Mucosa of descending colon (tissue), 3 donors: Measurements from ENCODE around the gene OLFML2A. TPM values are rescaled to one million over a fixed set of nuclear protein-coding genes. Genes with fewer than 3 reads are reported as not detected.

ENCODE experiments used
- ATAC-seq: fragments of 200-7000 bp; cut with Tn5 transposase; one replicate; pipeline ENCODE4 v1.9.1; 2020; ENCODE audit warnings: mild to moderate bottlenecking, moderate library complexity
- DNase-seq, 3 donors: peaks; one replicate each; pipeline ENCODE4 v3.0.0-alpha.2; 2020
- H3K36me3 ChIP-seq: fragments of 200-600 bp; one replicate; pipeline ENCODE4 v1.8.0; 2021; ENCODE audit warnings: low read depth, mild to moderate bottlenecking
- H3K4me1 ChIP-seq: fragments of 200-600 bp; one replicate; pipeline ENCODE4 v1.8.0; 2021; ENCODE audit warnings: low read depth, mild to moderate bottlenecking
- H3K4me3 ChIP-seq: fragments of 200-600 bp; one replicate; pipeline ENCODE4 v1.8.0; 2021; ENCODE audit warnings: mild to moderate bottlenecking
- H3K9me3 ChIP-seq: fragments of 200-600 bp; one replicate; pipeline ENCODE4 v1.8.0; 2021; ENCODE audit warnings: mild to moderate bottlenecking
- intact Hi-C, 2 donors: fragments of 100-400 bp; cut with DNase I in 1 of 2; cut with micrococcal nuclease in 1 of 2; formaldehyde crosslinking; loops; one replicate each; pipeline versions ENCODE4 v1.11.0 to v1.11.1; 2022; cut with DNase I, micrococcal nuclease
- total RNA-seq, 3 donors: library from RNA; stranded (reverse); fragmentation: NEBNext Ultra II Directional in 2 of 3; extraction: Animal tissue kit (Norgen Biotek cat#: 25700) in 2 of 3; gene quantifications; one replicate each; pipeline versions ENCODE4 v1.2.1 to v1.2.4, GENCODE V29; 2021 to 2023
- TF ChIP-seq, protein P1 (sequence below): fragments of 200-600 bp; IDR thresholded peaks from one replicate; pipeline ENCODE4 v1.8.0; 2022; ENCODE audit warnings: antibody characterized with exemption, mild to moderate bottlenecking
- donor health status: DM: no; HTN: no; CAD: no; lungs with moderate emphysema.
- donor health status: DM: no; HTN: no; CAD: no.
- donor health status: DM: no; HTN: yes; CAD: no.

The OLFML2A gene
- total RNA-seq, 3 donors from 2014 or later = 2.8 to 48.3 (median 4.7) TPM

DNA sequence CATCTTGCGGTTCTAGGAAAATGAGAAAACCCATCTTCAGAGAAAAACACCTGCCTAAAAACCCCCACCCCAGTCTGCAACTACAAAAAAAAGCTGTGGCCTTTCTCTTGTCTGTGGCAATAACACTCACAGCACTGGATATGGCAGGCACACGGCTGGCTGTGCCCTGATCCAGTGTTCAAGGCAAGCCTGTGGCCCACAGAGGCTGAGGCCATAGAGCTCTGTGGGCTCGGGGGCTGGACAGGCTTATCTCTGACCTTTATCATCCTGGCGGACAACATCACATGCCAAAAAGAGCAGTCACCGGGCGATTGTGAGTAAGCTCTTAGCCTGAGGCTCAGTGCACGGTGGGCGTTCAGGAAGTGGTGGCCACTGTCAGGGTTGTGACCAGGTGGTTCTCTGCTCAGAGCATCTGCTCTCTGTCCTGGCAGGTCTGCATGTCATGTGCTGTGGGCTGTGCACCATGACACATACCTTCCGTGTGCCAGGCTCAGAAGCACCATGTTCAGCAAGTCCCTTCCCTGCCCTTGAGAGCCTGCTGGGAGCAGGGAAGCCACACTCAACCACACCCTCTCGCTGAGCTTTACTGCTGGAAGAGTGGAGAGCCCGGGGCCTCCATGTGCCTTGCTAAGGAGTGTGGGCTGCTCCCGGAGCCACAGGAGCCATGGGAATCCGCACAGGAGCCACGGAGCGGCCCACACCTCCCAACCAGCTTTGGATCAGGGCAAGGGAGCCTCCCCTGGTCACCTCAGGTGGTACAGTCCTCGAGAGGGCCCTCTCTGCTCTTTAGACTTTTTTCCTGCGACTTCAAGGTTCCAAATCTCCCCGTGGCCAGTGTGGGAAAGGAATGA is 41.7 kb downstream of the OLFML2A start:
- intact Hi-C loops = no loop called here
- H3K4me1 ChIP-seq = no peaks in the 10 kb centered on the region
- no peaks in the 10 kb centered on the region for H3K36me3 ChIP-seq
- H3K9me3 ChIP-seq = no peaks in the 10 kb centered on the region
- ATAC-seq (peak; percentile 54), DNase-seq (peak in 1 of 3 donors; percentile 39)
- TF ChIP-seq, protein P1, sequence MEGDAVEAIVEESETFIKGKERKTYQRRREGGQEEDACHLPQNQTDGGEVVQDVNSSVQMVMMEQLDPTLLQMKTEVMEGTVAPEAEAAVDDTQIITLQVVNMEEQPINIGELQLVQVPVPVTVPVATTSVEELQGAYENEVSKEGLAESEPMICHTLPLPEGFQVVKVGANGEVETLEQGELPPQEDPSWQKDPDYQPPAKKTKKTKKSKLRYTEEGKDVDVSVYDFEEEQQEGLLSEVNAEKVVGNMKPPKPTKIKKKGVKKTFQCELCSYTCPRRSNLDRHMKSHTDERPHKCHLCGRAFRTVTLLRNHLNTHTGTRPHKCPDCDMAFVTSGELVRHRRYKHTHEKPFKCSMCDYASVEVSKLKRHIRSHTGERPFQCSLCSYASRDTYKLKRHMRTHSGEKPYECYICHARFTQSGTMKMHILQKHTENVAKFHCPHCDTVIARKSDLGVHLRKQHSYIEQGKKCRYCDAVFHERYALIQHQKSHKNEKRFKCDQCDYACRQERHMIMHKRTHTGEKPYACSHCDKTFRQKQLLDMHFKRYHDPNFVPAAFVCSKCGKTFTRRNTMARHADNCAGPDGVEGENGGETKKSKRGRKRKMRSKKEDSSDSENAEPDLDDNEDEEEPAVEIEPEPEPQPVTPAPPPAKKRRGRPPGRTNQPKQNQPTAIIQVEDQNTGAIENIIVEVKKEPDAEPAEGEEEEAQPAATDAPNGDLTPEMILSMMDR = no peak
- H3K4me3 ChIP-seq = no peak overlapping the region

- H3K4me1 ChIP-seq = no peaks in the 10 kb centered on the region
- TF ChIP-seq, protein P1 = no peak
- no peak for DNase-seq
- no peak overlapping the region for H3K4me3 ChIP-seq
- no peaks in the 10 kb centered on the region for H3K9me3 ChIP-seq
- no peaks in the 10 kb centered on the region for H3K36me3 ChIP-seq
- intact Hi-C loops = no loop called here
- no peak for ATAC-seq
Observed at GRCh38 chr9:124820698-124821623, 44.0 kb downstream of the OLFML2A start.

GRCh38 chr9:124828489-124829333 is 51.8 kb downstream of the OLFML2A start:
- H3K9me3 ChIP-seq = no peaks in the 10 kb centered on the region
- ATAC-seq = no peak
- no peaks in the 10 kb centered on the region for H3K4me1 ChIP-seq
- H3K36me3 ChIP-seq = no peaks in the 10 kb centered on the region
- intact Hi-C loops = no loop called here
- no peak for DNase-seq
- H3K4me3 ChIP-seq = no peak overlapping the region
- TF ChIP-seq, protein P1 = no peak

- H3K9me3 ChIP-seq = no peaks in the 10 kb centered on the region
- intact Hi-C loops = no loop called here
- TF ChIP-seq, protein P1 = no peak
- ATAC-seq (no peak), DNase-seq (no peak)
- no peaks in the 10 kb centered on the region for H3K4me1 ChIP-seq
- no peak overlapping the region for H3K4me3 ChIP-seq
- no peaks in the 10 kb centered on the region for H3K36me3 ChIP-seq
Observed at GRCh38 chr9:124829334-124829669, 52.4 kb downstream of the OLFML2A start.

- ATAC-seq = no peak
- DNase-seq = no peak
Observed at GRCh38 chr9:124830593-124830992, 53.7 kb downstream of the OLFML2A start.

More at GRCh38 chr9:124830593-124830992, 53.7 kb downstream of the OLFML2A start:
- H3K9me3 ChIP-seq = no peaks in the 10 kb centered on the region
- H3K4me1 ChIP-seq = peaks cover 6% of the 10 kb centered on the region
- no peak overlapping the region for H3K4me3 ChIP-seq
- TF ChIP-seq, protein P1 = no peak
- intact Hi-C loops = no loop called here
- no peaks in the 10 kb centered on the region for H3K36me3 ChIP-seq
